ENCODE results near the gene DHCR24.

- no peak for TF ChIP-seq CTCF (conservative IDR thresholded peaks at IDR 0.05; ENCODE audit: low read length)
- no peak for TF ChIP-seq EZH2phosphoT487 (IDR thresholded peaks at IDR 0.05; ENCODE audit: borderline replicate concordance)
Observed at GRCh38 chr1:54807756-54808155, 79.2 kb downstream of the DHCR24 start.

Data from Loucy (cell line).